Measurements from ENCODE around the gene SLC25A2.

The SLC25A2 gene

DNA sequence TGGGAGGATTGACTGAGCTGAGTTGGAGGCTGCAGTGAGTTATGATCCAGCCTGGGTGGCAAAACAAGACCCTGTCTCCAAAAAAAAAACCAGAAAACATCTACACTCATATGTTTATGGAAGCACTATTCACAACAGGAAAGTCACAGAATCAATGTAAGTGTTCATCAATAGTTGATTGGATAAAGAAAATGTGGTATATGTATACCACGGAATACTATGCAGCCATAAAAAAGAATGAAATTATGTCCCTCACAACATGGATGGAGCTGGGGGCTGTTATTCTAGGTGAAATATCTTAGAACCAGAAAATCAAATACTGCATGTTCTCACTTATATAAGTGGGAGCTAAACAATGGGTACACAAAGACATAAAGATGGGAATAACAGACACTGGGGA is 2.8 kb upstream of the SLC25A2 start:
- no peak for DNase-seq

DNA sequence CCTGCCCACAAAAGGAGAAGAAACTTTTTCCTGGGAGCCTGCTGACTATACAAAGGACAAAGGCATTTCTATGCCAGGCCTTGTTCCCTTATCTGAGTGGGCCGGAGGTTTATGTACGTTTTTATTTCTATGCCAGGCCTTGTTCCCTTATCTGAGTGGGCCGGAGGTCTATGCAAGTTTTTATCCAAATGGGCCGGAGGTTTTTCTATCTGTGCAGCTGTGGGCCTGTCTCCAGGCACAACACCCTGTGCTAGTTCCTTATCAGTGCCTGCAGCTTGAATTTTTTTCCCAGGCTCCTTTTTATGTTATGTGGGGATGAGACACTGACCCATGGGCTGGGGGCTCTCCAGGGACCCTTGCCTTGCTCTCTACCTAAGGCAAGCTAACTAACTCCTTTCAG is 5.5 kb downstream of the SLC25A2 start:
- DNase-seq: no peak

DNA sequence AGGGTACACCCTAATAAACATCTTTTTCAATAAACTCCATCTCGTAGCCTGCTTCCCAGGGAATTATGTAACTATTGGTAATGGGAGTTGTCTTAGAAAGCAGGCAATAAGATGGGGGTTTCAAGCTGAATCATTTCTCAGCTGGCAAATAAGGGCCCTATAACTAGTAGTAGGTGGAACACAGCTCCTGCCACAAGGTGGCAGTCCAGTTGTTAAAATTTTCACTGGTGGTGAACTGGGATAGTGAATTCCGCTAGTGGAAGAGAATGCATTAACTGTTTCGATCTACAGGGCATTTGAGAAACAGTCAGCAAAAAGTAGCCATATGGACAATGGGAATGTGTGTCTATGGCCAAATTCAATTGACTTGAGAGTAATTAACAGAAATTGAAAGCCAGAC is 30.9 kb downstream of the SLC25A2 start:
- DNase-seq: no peak

DNA sequence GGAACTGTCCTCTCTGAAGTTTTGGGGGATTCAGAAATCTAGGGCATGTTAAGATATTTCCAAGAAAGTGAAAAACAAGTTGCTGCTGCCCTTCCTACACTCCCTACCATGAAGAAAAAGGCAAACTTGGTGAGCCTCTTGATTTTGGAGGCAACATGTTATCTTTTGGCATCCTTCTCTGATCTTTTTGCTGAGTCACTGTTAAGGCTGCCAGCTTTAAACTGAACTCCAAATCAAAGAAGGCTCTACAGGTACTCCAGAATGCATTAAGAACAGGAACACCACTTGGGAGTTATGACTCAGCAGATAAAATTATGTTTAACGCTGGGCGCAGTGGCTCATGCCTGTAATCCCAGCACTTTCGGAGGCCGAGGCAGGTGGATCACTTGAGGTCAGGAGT is 34.7 kb downstream of the SLC25A2 start:
- DNase-seq: no peak

DNA sequence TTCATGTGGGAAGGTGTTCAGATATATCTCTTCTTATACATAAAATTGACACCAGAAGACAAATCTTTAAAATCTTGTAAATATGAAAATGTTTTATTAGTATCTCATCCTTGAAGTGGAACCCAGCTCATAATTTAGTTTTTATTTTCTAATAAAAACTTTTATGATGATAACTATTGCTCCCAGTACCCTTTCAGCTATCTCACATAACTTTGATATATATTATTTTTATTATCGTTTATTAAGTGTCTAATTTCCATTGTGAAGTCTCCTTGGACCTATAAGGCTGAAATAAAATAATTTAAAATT is 42.7 kb downstream of the SLC25A2 start:
- no peak for DNase-seq

DNA sequence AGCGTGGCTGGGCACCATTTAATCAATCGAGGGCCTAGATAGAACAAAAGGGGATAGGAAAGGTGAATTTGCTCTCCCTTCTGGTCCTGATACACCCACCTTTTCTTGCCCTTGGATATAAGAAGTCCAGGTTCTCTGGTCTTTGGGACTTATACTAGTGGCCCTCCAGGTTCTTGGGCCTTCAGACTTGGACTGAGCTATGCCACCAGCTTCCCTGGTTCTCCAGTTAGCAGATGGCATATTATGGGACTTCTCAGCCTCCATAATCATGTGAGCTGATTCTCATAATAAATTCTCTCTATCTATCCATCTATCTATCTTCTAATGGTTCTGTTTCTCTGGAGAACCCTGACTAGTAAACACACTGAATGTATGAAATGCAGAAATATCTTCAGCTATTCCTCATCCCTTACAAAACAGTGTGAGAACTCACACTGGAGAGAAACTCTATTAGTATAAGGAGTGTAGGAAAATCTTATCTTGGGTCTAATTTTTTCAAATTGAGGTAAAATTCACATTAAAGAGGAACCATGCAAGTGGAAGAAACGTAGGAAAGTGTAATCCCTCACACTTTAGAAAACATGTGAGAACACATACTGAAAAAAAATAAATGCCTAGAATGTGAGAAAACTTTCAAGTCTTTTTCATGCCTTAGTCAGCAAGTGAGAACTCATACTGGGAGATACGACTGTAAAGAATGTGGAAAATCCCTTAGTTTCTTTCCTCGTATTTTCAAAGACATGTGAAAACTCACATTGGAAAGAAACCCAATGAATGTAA is 43.2 kb downstream of the SLC25A2 start:
- DNase-seq: no peak

DNA sequence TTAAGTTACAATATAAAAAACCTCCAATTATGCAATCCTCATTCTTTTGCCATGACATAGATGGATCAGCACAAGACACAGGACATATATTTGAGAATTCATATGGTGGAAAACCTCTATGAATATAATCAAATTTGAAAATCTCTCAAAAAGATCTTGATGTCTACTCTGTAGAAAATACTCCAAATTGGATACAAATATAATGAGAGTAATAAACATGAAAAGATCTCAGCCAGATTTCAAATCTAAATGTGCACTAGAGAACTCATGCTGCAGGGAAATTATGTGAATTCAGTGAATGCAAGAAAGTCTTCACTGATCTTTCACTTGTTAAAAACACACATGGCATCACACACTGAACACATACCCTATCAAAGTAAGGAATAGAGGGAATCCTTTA is 44.9 kb downstream of the SLC25A2 start:
- DNase-seq: no peak

DNA sequence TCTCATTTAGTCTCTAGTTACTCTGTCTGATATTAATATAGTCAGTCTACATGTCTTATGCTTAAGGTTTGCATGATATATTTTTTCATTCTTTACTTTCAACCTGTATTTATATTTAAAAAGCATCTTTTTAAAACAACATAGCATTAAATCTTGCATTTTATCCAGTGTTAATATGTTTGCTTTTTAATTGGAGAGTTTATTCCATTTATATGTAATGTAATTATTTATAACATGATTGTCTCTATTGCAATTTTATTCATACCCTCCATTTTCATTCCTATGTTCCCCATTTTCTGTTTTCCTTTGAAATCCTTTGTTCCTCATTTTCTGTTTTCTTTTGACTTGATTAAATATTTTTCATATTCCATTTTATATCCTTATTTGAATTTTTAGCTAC is 45.4 kb downstream of the SLC25A2 start:
- DNase-seq: no peak

Measured in NCI-H1436 (cell line).